Stimulated activated CD4-positive, alpha-beta T cell treated with anti-CD3 and anti-CD28 coated beads, Interleukin-12 subunit alpha, Interleukin-12 subunit beta, amount 100 ng/mL, for 4 hours (primary cell): ENCODE data around the gene TRMT61A.

Source experiments
- DNase-seq: peaks from one replicate; pipeline ENCODE4 v3.0.0-alpha.2; 2020

Gene TRMT61A

GRCh38 chr14:103548463-103549351, 19.7 kb downstream of the TRMT61A start:
- DNase-seq = no peak

- DNase-seq = no peak
These were observed 20.6 kb downstream of the TRMT61A start for GRCh38 chr14:103549361-103550311.

- DNase-seq = no peak
These were observed 21.7 kb downstream of the TRMT61A start for GRCh38 chr14:103550451-103551337.

- DNase-seq = no peak
These were observed 22.4 kb downstream of the TRMT61A start for GRCh38 chr14:103551338-103551762.

GRCh38 chr14:103552011-103552845, 23.2 kb downstream of the TRMT61A start:
- DNase-seq = no peak

- DNase-seq = no peak
These were observed 23.8 kb downstream of the TRMT61A start for GRCh38 chr14:103552846-103553210.

GRCh38 chr14:103555559-103556337, 26.8 kb downstream of the TRMT61A start:
- no peak for DNase-seq

GRCh38 chr14:103556946-103557758, 28.2 kb downstream of the TRMT61A start:
- DNase-seq = no peak

GRCh38 chr14:103558071-103558882, 29.3 kb downstream of the TRMT61A start:
- DNase-seq = no peak

- no peak for DNase-seq
These were observed 30.8 kb downstream of the TRMT61A start for GRCh38 chr14:103559766-103560165.

- DNase-seq = no peak
These were observed 31.7 kb downstream of the TRMT61A start for GRCh38 chr14:103560691-103561090.

GRCh38 chr14:103561381-103562178, 32.6 kb downstream of the TRMT61A start:
- peak; percentile 33 for DNase-seq

GRCh38 chr14:103562179-103562428, 33.1 kb downstream of the TRMT61A start:
- DNase-seq = peak; percentile 33

- peak; percentile 82 for DNase-seq
These were observed 33.6 kb downstream of the TRMT61A start, which contains the start of the genes BAG5 and COA8 for GRCh38 chr14:103562429-103563225. Gene BAG5, minus strand, starts transcription at chr14:103562657. Its CDS starts 1,493 bp downstream, at chr14:103561164. Gene COA8, plus strand, starts transcription at chr14:103562960. Its CDS starts 42 bp downstream, at chr14:103563002.

GRCh38 chr14:103563226-103563620, 34.2 kb downstream of the TRMT61A start:
- DNase-seq = no peak

- DNase-seq = no peak
These were observed 35.0 kb downstream of the TRMT61A start for GRCh38 chr14:103563844-103564505.

GRCh38 chr14:103568952-103569351, 40.0 kb downstream of the TRMT61A start:
- no peak for DNase-seq
